Adrenal gland (tissue), 12 donors: ENCODE results near the gene ATRAID. TPM values are rescaled to one million over a fixed set of nuclear protein-coding genes. Genes with fewer than 3 reads are reported as not detected.
A peak's percentile ranks its signal among the peaks of the same experiment; 100 is the strongest.

Experiments used
- DNase-seq, 7 donors: peaks; one replicate each; pipeline ENCODE4 v3.0.0-alpha.2; 2019 to 2020
- H3K27ac ChIP-seq, 5 donors: fragments of 200-600 bp; sonication (generic) in 4 of 5; 1 replicate in 3 of 5; 2 replicates in 2 of 5; pipeline versions ENCODE4 v1.5.1 to v1.8.0; 2016 to 2020; ENCODE audit warnings: mild to moderate bottlenecking in 1 of 5
- H3K27me3 ChIP-seq: fragments of 200-600 bp; 2 replicates; pipeline ENCODE4 v1.8.0; 2021
- H3K36me3 ChIP-seq, 2 donors: fragments of 200-600 bp; replicated peaks in 1 of 2; 1 replicate in 1 of 2; 2 replicates in 1 of 2; pipeline versions ENCODE4 v1.5.1 to v1.8.0; 2018 to 2022
- H3K4me1 ChIP-seq, 2 donors: fragments of 200-600 bp; replicated peaks in 1 of 2; 1 replicate in 1 of 2; 2 replicates in 1 of 2; pipeline versions ENCODE4 v1.5.1 to v1.8.0; 2018 to 2021
- H3K4me3 ChIP-seq, 4 donors: fragments of 200-600 bp; sonication (generic) in 3 of 4; one replicate each; pipeline ENCODE4 v1.5.1; 2016 to 2018
- H3K9me3 ChIP-seq, 3 donors: fragments of 200-600 bp; sonication (generic) in 1 of 3; replicated peaks in 1 of 3; 1 replicate in 2 of 3; 2 replicates in 1 of 3; pipeline versions ENCODE4 v1.5.1 to v1.8.0; 2016 to 2021
- POLR2A ChIP-seq, 2 donors: fragments of 450-650 bp; IDR thresholded peaks; one replicate each; pipeline ENCODE4 v1.6.1; 2017; ENCODE audit warnings: antibody characterized with exemption in 2 of 2, mild to moderate bottlenecking in 2 of 2, moderate library complexity in 1 of 2
- WGBS, 4 donors: extraction: QIAGEN DNeasy Blood & Tissue Kit in 2 of 4; methylation state at CpG; one replicate each; pipeline versions ENCODE4 v1.1.5 to v1.1.7; 2013 to 2017; 5-methylcytosine and 5-hydroxymethylcytosine counted together
- intact Hi-C, 2 donors: fragments of 100-400 bp; cut with DNase I; formaldehyde crosslinking; loops; one replicate each; pipeline versions ENCODE4 v1.14.1 to v1.15.0; 2022 to 2023
- polyA plus RNA-seq, 3 donors: library from polyadenylated mRNA; stranded (reverse); fragments of 200-250 nt in 2 of 3; fragments of 350-450 nt in 1 of 3; fragmentation: Illumina TruSeq in 1 of 3; extraction: RNeasy Lipid Tissue Mini Kit (QIAGEN cat#74804) in 1 of 3; gene quantifications; one replicate each; pipeline ENCODE4 v1.2.3, GENCODE V29; 2013 to 2014
- total RNA-seq, 9 donors: library from RNA; depleted of rRNA in 4 of 9; stranded (reverse); fragments of >200 nt in 4 of 9; fragments of 120-200 nt in 1 of 9; fragmentation: NEBNext Ultra II Directional in 1 of 9; extraction: Animal tissue kit (Norgen Biotek cat#: 25700) in 1 of 9; gene quantifications; one replicate each; pipeline versions ENCODE4 v1.1.0 to v1.2.4, GENCODE V29; 2013 to 2023
- TF ChIP-seq, protein P1 (sequence below), 6 experiments: fragments of 450-650 bp in 4 of 6; fragments of 200-600 bp in 2 of 6; sonication (generic) in 1 of 6; IDR thresholded peaks; 1 replicate in 5 of 6; 2 replicates in 1 of 6; pipeline versions ENCODE4 v1.5.1 to v1.8.0; 2016 to 2021; ENCODE audit warnings: antibody characterized with exemption in 6 of 6, mild to moderate bottlenecking in 2 of 6, moderate library complexity in 1 of 6
- donor health status: healthy with polysubstance abuse.
- donor health status: Bipolar disorder and iron deficiency.
- donor health status: DM: yes; HTN: yes; CAD: no.
- donor health status: DM: no; HTN: no; CAD: no.
- donor health status: DM: no; HTN: no; CAD: no.
- donor health status: DM: yes; HTN: yes; CAD: no.

ATRAID gene
- total and polyA plus RNA-seq, 12 donors = 124 to 292 (median 169) TPM

DNA sequence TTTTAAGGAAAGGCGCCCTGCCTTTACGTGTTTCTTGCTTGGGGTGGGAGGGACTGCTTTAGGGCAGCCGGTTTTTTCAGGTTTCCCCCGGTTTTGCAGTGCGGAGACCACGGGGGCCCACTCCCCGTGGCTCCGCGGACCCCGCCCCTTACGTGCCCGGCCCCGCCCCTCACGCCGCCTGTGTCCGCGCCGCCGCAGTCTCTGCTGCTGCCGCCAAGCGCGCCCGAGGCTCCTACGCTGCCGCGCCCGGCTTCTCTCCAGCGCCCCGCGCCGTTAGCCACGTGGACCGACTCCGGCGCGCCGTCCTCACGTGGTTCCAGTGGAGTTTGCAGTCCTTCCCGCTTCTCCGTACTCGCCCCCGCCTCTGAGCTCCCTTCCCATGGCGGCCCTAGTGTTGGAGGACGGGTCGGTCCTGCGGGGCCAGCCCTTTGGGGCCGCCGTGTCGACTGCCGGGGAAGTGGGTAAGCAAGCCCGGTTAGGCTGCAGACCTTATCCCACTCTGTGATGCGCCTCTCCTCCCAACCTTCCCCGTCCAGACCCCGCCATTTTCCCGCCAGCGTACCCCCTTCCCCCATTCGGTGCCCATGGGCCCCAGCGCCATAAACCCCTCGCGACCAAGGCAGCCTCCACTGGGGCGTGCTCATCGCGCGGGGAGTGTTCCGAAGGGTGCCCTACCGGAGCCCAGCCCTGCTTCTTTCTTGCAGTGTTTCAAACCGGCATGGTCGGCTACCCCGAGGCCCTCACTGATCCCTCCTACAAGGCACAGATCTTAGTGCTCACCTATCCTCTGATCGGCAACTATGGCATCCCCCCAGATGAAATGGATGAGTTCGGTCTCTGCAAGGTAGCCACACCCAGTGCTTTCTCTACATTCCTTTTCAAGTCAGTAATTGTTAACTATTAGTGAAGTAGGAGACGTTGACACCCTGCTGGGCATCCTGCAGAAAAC lies 5.6 kb downstream of the ATRAID start, which contains the start of gene CAD:
Gene CAD (plus strand): TSS at position 197 of the 949 bp plus-strand sequence. CDS start 183 bp downstream, at position 380.
- H3K27me3 ChIP-seq = no peaks in the 10 kb centered on the region
- H3K27ac ChIP-seq = peak within 1 kb of the TSS in 3 of 5 donors; percentile 29 to 67 (median 54)
- H3K36me3 ChIP-seq = peaks cover 0 to 14% of the 10 kb centered on the region in 2 donors
- peaks cover 10 to 19% of the 10 kb centered on the region in 2 donors for H3K4me1 ChIP-seq
- intact Hi-C loops = no loop called here
- DNase-seq = peak; percentile 83 to 89 (median 84)
- peak within 1 kb of the TSS; percentile 25 to 76 (median 43) for H3K4me3 ChIP-seq
- no peaks in the 10 kb centered on the region for H3K9me3 ChIP-seq
- peak in 1 of 2 donors; percentile 15 for TF ChIP-seq POLR2A (IDR thresholded peaks at IDR 0.05)
- TF ChIP-seq, protein P1, sequence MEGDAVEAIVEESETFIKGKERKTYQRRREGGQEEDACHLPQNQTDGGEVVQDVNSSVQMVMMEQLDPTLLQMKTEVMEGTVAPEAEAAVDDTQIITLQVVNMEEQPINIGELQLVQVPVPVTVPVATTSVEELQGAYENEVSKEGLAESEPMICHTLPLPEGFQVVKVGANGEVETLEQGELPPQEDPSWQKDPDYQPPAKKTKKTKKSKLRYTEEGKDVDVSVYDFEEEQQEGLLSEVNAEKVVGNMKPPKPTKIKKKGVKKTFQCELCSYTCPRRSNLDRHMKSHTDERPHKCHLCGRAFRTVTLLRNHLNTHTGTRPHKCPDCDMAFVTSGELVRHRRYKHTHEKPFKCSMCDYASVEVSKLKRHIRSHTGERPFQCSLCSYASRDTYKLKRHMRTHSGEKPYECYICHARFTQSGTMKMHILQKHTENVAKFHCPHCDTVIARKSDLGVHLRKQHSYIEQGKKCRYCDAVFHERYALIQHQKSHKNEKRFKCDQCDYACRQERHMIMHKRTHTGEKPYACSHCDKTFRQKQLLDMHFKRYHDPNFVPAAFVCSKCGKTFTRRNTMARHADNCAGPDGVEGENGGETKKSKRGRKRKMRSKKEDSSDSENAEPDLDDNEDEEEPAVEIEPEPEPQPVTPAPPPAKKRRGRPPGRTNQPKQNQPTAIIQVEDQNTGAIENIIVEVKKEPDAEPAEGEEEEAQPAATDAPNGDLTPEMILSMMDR (IDR thresholded peaks at IDR 0.05) = peak in 5 of 6 experiments; percentile 11 to 55 (median 38)
- WGBS, 4 donors = 1 to 3% (median 2%) methylated on average over 33 to 72 of the region's 72 CpGs

DNA sequence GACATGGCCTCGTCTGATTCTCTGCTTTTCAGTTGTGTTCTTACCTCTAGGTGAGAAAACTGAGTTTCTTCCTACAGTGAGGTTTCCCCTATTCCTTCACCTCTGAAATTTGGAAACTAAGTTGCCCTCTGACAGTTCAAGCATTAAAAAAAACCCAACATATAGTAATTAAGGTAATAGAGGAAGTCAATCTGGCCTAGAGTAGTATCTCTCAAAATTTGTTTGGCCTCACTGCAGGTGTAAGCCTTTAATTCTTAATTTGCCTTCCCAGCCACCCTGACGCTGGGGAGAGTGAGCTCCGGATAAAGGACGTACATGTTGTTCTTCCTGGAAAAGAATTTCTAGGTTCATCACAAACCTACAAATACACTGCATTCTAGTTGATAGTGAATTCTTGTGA lies 6.8 kb downstream of the ATRAID start:
- Histone ChIP-seq H3K4me1 (peaks cover 3 to 12% of the 10 kb centered on the region in 2 donors), H3K9me3 (no peaks in the 10 kb centered on the region), H3K4me3 (no peak overlapping the region), H3K27me3 (no peaks in the 10 kb centered on the region), H3K36me3 (peaks cover 0 to 26% of the 10 kb centered on the region in 2 donors), H3K27ac (no peak overlapping the region)
- intact Hi-C loops = no loop called here
- WGBS, 4 donors = 84 to 93% (median 91%) methylated on average over 4 of the region's 4 CpGs
- TF ChIP-seq, protein P1 (IDR thresholded peaks at IDR 0.05) = no peak
- DNase-seq = no peak

- peaks cover 3 to 12% of the 10 kb centered on the region in 2 donors for H3K4me1 ChIP-seq
- WGBS, 4 donors = 66 to 85% (median 70%) methylated on average over 2 of the region's 2 CpGs
- H3K4me3 ChIP-seq = no peak overlapping the region
- H3K9me3 ChIP-seq = no peaks in the 10 kb centered on the region
- peaks cover 0 to 30% of the 10 kb centered on the region in 2 donors for H3K36me3 ChIP-seq
- no peak for TF ChIP-seq POLR2A (IDR thresholded peaks at IDR 0.05)
- TF ChIP-seq, protein P1 (IDR thresholded peaks at IDR 0.05) = no peak
- intact Hi-C loops = no loop called here
- no peak overlapping the region for H3K27ac ChIP-seq
- no peak for DNase-seq
- no peaks in the 10 kb centered on the region for H3K27me3 ChIP-seq
These were observed 7.2 kb downstream of the ATRAID start for GRCh38 chr2:27219091-27219490.

- WGBS, 4 donors = 94 to 98% (median 95%) methylated on average over 7 of the region's 7 CpGs
- Histone ChIP-seq H3K27me3 (no peaks in the 10 kb centered on the region), H3K4me3 (no peak overlapping the region), H3K9me3 (no peaks in the 10 kb centered on the region), H3K36me3 (peaks cover 0 to 38% of the 10 kb centered on the region in 2 donors), H3K27ac (no peak overlapping the region), H3K4me1 (peaks cover 3 to 12% of the 10 kb centered on the region in 2 donors)
- no peak for TF ChIP-seq POLR2A (IDR thresholded peaks at IDR 0.05)
- TF ChIP-seq, protein P1 (IDR thresholded peaks at IDR 0.05) = no peak
- intact Hi-C loops = no loop called here
- no peak for DNase-seq
These were observed 8.2 kb downstream of the ATRAID start for GRCh38 chr2:27220091-27220490.
